ENCODE measurements around the gene SALL1. TPM values are rescaled to one million over a fixed set of nuclear protein-coding genes. Genes with fewer than 3 reads are reported as not detected.

SALL1 gene
- total and polyA plus RNA-seq, 2 of the 8 experiments (the other 6 are each of a cell fraction or from before 2014, with no cell fraction given), result 33.7 to 56.8 TPM

- no peak overlapping the region for H3K4me2 ChIP-seq (ENCODE audit: insufficient read depth in 1 of 2, low read depth in 2 of 2, low read length in 2 of 2)
- peaks cover 22 to 34% of the 10 kb centered on the region in 2 experiments for H4K20me1 ChIP-seq (replicated peaks in 1 of 2; ENCODE audit: control insufficient read depth in 1 of 2, insufficient read depth in 2 of 2, low read length in 2 of 2)
- H2BK15ac ChIP-seq (ENCODE audit: low read length), result no peak overlapping the region
- H3K14ac ChIP-seq (ENCODE audit: insufficient read length), result no peak overlapping the region
- peaks cover 4 to 72% of the 10 kb centered on the region in 2 experiments for H3K79me2 ChIP-seq (ENCODE audit: control insufficient read depth in 1 of 2, insufficient read depth in 2 of 2, low read length in 2 of 2)
- H3K27me3 ChIP-seq (replicated peaks in 1 of 4; ENCODE audit: control insufficient read depth in 3 of 4, extremely low read depth in 1 of 4, insufficient read depth in 3 of 4, low read length in 3 of 4), result no peaks in the 10 kb centered on the region
- H2BK12ac ChIP-seq (ENCODE audit: low read depth, low read length), result no peak overlapping the region
- no peak overlapping the region for H3K56ac ChIP-seq (replicated peaks; ENCODE audit: insufficient read length, low read depth, low read length)
- H3K27ac ChIP-seq (ENCODE audit: low read depth, low read length), result no peak overlapping the region
- H2AK5ac ChIP-seq (ENCODE audit: low read depth, low read length), result no peak overlapping the region
- peaks cover 19% of the 10 kb centered on the region; the same call in 1 of the 2 replicates for H3K79me1 ChIP-seq (ENCODE audit: low read depth, low read length)
- WGBS, 2 experiments (ENCODE audit: extremely low coverage in 1 of 2, insufficient coverage in 1 of 2, insufficient read length in 1 of 2, insufficient replicate concordance in 2 of 2, low coverage in 1 of 2, low lambda C conversion rate in 2 of 2, missing lambda C conversion rate in 1 of 2), result 79% methylated on average over 11 of the region's 11 CpGs; no CpG with 5 or more reads in 1 of the 2 experiments
- H4K91ac ChIP-seq (replicated peaks; ENCODE audit: insufficient read length, low read length), result no peak overlapping the region
- H4K8ac ChIP-seq (ENCODE audit: extremely low read depth, insufficient read depth, low read length), result no peak overlapping the region; the same call in 1 of the 2 replicates
- no peak overlapping the region for H4K5ac ChIP-seq (ENCODE audit: insufficient read length, low read depth, low read length)
- H2AFZ ChIP-seq (ENCODE audit: low read length), result no peak overlapping the region
- H2BK20ac ChIP-seq (ENCODE audit: low read length), result no peak overlapping the region
- peaks cover 0 to 4% (median 1%) of the 10 kb centered on the region in 4 experiments; a peak in 3 of 7 replicates for H3K4me1 ChIP-seq (replicated peaks in 1 of 4; ENCODE audit: control insufficient read depth in 3 of 4, insufficient read depth in 4 of 4, low read length in 3 of 4)
- FAIRE-seq (no peak), DNase-seq (ENCODE audit: low read depth in 1 of 2, low spot score in 2 of 2) (peak in 1 of 2 experiments; percentile 23)
- no peak overlapping the region for H2BK120ac ChIP-seq (replicated peaks; ENCODE audit: low read depth, low read length)
- H2BK5ac ChIP-seq (ENCODE audit: low read depth, low read length), result no peak overlapping the region
- H3K23me2 ChIP-seq (ENCODE audit: low read depth, low read length), result peaks cover 2% of the 10 kb centered on the region
- H3K9ac ChIP-seq (replicated peaks in 1 of 4; ENCODE audit: extremely low read depth in 1 of 4, low read depth in 3 of 4, low read length in 3 of 4), result no peak overlapping the region
- no peaks in the 10 kb centered on the region; a peak in 1 of 4 replicates for H3K9me3 ChIP-seq (ENCODE audit: insufficient read depth in 2 of 2, low read depth in 1 of 2, low read length in 1 of 2)
- TF ChIP-seq ASH2L (IDR thresholded peaks at IDR 0.05; ENCODE audit: low read length), result no peak
- TF ChIP-seq EGR1 (IDR thresholded peaks at IDR 0.05; ENCODE audit: borderline replicate concordance, low read depth, low read length), result no peak
- no peak for TF ChIP-seq CHD1 (IDR thresholded peaks at IDR 0.05; ENCODE audit: low read depth, low read length)
- TF ChIP-seq MAX (IDR thresholded peaks at IDR 0.05), result no peak
- no peak for TF ChIP-seq CBX5 (IDR thresholded peaks at IDR 0.05; ENCODE audit: low read depth, low read length)
- no peak for TF ChIP-seq BCL11A (IDR thresholded peaks at IDR 0.05; ENCODE audit: low read depth in 2 of 2, low read length in 2 of 2)
- TF ChIP-seq CREB1 (IDR thresholded peaks at IDR 0.05), result no peak
- no peak for TF ChIP-seq GTF2F1 (IDR thresholded peaks at IDR 0.05; ENCODE audit: borderline replicate concordance, low read depth, low read length)
- TF ChIP-seq NANOG (IDR thresholded peaks at IDR 0.05; ENCODE audit: insufficient read depth, low read depth, low read length, poor library complexity, severe bottlenecking), result no peak
- H3K4ac ChIP-seq (replicated peaks; ENCODE audit: insufficient read length, low read depth, low read length), result no peak overlapping the region
- peaks cover 27 to 87% (median 51%) of the 10 kb centered on the region in 4 experiments for H3K36me3 ChIP-seq (ENCODE audit: control insufficient read depth in 2 of 4, insufficient read depth in 4 of 4, low read length in 3 of 4)
- no peak overlapping the region for H3K23ac ChIP-seq (ENCODE audit: insufficient read length)
- H3K4me3 ChIP-seq (ENCODE audit: extremely low read depth in 1 of 4, insufficient read depth in 2 of 4, low read depth in 3 of 4, low read length in 4 of 4), result no peak overlapping the region
- CTCF ChIA-PET (ENCODE audit: partially characterized antibody), result interaction anchor here (1.1 to 1.3 kb wide), 2 partner anchors 85 to 150 kb away, joined by 3 read pairs; no protein-coding TSS in a partner anchor
- POLR2A ChIA-PET (ENCODE audit: partially characterized antibody), result interaction anchor here (1.5 to 3.1 kb wide), 2 partner anchors 9 to 13 kb away, joined by 5 to 8 read pairs; no protein-coding TSS in a partner anchor
- no peak overlapping the region for H3K18ac ChIP-seq (ENCODE audit: extremely low read depth, low read length)
Observed at GRCh38 chr16:51139568-51139967, 11.5 kb downstream of the SALL1 start.

All from H1 (cell line).